Fibroblast of skin of left quadriceps (primary cell): ENCODE data around the gene ORMDL3.
A peak's percentile ranks its signal among the peaks of the same experiment; 100 is the strongest.
"Not testable (repeated sequence)": the region's sequence is repeated elsewhere in the genome, so short reads cannot be mapped to it uniquely, and the experiment has no call there.

Source experiments
- DNase-seq, 2 experiments: peaks; one replicate each; pipeline ENCODE4 v3.0.0-alpha.2; 2013; ENCODE audit warnings: low read depth in 2 of 2

The ORMDL3 gene

DNA sequence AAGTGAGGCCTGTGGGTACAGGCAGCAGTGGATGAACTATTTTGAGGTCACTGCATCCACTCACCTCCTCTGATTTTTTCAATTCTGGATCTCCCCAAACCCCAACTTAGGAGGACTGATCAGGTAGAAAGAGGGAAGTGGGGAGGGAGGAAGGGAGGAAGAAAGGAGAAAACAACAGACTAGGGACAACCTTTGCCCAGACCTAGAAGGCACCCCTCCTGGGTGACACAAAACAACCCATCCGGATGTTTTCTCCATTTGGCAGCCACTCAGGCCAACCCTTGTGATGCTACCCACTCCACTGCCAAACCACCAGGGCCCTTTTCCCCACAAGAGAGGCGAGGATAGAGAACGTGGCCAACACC, 2.7 kb downstream of the ORMDL3 start:
- no peak for DNase-seq

DNA sequence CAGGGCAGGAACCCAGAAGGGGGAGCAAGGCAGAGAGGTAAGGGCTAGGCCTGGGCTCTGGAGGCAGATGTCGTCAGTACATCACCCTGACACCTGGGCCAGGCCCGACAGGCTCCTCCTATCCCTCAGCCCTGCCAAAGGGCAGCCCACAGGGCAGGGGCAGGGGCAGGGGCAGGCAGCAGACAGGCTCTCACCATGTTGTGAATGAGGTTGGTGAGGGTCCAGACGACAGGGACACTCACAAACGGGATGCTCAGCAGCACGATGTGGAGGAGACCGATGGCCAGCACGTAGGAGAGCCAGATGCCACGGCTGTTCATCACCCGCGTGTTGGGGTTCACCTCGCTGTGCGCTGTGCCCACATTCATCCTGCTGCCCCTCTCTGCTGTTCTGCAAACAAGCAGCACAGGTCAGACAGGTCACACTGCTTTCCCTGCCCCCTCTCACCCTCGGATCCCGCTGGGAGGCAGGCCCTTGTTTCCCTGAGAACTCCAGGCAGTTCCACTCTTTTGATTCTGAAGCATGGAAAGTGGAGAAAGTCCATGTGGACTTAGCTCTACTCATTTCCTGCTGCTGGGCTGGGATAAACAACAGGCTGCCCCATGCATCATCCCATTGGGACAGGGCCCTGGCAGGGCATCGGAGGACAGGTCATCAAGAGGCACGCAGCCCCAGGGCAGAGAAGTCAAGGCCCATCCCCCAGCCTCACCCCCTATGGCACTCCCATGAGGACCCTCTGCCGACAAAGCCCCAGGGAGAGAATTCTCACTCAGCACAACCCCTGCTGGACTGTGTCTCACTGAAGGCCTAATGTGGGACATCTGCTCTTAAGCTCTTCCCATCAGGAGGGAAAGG, 3.3 kb downstream of the ORMDL3 start:
- no peak for DNase-seq

DNA sequence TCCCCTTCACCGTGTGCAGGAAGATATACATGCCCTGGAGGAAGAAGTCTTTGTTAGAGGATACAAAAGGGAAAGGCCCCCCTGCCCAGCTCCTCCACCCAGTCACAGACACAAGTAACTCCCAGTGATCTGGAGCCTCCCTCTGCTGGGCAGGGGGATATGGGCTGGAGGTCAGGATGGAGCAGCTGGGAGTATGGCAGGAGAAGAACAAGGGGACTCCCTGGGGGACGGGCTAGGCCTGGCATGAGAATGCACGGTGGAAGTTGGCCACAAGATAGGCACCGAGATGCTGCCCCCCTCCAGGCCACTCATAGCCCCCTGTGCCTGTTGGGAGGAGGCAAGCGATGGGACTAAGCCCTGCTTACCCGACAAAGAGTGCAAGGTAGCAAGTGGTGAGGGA, 4.2 kb downstream of the ORMDL3 start:
- DNase-seq = no peak

DNA sequence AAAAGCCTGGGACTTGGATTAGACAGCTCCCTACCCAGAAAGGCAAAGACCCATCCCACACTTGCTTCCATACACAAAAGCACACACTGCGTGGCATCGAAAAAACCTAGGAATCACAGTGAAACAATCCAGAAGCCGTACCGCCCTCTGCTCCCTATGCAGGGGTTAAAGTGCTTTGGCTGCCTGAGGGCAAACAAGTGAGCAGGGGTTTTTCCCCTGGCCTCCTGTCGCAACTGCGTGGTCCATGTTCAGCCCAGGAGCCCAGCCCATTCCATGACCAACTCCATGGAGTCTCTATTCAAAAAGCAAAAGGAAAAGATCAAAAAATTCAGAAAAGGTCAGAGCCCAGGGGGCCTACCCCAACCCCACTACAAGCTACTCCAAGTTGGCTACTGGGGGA, 5.4 kb downstream of the ORMDL3 start:
- no peak for DNase-seq

DNA sequence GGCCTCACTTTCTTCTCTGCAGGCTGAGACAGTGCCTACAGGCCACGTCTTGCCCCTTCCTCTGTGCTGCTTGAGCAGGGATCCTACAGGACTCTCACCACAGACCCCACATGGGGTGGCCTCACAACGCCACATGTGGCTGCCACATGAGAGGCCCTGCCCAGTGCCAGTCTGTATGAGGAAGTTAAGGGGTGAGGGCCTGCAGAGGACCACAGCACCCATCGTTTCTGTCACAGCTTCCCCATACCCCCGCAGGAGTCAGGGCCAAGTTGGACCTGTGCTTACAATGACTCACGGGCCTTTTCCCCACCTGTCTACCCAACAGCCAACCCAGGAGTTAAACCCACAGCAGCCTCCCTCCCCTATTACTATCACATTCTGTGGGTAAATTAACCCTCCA, 6.1 kb downstream of the ORMDL3 start:
- no peak for DNase-seq

DNA sequence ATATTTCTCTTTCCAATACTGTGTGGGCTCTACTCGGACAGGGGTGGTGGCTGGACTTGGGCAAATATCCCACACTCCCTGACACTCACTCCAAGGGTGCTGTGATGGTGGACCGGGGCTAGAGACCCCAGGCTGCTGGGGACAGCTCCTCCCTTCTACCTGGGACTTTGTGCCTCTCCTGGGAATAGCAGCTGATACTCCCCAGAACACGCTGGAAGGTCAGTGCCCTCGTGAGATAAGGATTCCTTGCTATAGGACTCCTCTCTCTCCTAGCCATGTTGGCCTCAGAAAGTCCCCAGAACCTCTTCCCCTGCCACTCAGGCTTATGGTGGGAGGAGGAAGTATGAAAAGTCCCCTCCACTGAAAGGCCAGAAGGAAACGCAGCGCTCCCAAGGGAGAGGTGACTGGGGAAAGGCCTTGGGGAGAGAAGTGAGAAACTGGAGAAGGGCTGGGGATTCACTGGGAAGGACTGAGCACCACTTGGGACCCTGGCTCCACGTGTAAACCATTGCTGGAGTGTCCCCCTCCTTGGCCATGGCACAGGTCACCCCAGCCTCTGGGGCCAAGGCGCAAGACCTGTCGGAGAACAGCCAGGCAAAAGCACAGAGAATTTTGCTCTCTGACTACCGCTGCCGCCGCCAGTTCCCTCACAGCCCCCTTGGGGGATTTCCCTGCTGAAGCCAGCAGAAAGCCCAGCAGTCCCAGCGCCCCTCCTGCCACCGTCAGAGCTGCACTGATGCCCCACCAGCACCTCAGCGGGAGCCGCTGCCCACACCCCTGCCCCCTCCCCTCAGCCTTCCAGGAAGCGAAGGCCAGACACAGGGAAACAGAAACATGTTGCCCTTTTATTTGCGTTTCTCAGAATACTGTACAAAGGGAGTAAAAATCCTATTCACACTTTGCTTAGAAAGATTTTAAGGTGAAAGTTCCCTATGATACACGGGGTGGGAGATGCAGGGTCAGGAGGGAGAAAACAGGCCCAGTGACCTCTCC, 6.9 kb downstream of the ORMDL3 start:
- no peak for DNase-seq

DNA sequence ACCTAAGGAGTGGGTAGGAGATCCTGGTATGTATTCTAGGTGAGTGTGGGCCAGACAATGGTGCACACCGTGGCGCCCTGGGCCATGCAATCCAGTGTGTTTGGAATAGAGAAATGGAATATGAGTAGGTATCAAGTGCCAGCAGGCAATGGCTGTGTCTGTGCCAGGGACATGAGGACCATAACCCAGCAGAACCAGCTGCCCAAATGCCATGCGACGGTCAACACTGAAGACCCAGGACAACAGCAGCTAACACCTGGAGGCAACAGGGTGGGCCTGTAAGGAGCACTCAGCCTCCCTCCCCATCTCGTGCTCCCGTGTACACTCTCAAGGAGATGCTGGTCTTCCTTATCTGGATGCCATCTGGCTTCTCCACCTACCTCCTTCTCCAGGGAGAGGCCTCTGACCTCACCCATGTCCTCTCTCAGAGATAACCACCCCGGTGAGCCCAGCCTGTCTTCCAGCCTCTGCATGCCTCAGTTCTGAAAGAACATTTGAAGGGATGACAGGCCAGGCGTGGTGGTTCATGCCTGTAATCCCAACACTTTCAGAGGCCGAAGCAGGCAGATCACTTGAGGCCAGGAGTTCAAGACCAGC, 8.2 kb downstream of the ORMDL3 start:
- DNase-seq = no peak

DNA sequence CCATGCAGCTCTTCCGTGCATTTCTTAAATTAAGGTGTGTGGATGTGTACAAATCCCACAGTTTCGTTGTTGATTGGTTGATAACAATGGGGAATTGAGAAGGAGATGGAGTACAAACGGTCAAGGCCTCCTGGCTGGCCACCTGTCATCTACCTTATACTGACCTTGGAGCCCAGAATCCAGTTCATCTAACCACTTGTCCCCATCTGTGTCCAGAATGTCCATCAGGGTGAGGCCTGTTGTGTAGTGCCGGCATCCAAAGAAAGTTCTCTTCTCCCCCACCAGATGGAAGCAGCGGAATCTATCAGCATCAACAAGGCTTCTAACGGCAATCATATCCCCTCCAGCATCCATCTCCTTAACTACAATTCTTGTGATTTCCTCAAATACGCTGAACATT, 10.5 kb downstream of the ORMDL3 start:
- no peak for DNase-seq

DNA sequence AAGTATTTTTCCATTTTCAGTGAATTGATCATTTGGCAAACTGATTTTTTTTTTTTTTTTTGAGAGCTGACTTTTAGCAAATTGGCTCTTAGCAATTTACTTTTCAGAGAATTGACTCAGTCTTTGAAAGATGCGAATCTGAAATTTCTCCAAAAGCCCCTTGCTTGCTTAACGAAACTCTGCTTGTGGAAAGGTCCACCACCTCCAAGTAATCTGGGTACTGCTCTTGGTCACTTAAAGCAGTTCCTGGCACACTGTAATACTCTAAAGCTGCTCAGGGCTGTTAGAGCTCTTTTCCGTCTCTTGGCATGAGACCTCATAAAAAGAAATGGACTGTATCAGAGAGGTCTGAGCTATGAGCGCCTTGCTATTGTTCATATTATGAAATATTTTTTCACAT, 11.8 kb downstream of the ORMDL3 start:
- DNase-seq = no peak

DNA sequence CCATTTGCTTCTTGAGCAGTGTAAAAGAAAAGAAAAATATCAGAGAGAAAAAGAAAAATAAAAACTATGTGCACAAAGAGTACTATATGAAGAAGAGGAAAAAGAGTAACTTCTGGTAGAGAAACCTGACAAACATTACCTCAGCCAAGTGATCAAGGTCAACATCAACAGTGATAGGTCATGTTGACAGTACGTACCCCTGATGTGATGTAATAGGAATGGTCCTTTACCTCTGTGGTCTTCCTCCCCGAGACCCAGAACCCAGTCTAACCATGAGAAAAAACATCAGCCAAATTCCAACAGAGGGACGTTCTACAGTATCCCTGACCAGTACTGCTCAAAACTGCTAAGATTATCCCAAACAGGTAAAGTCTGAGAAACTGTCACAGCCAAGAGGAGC, 13.4 kb downstream of the ORMDL3 start:
- DNase-seq = no peak

DNA sequence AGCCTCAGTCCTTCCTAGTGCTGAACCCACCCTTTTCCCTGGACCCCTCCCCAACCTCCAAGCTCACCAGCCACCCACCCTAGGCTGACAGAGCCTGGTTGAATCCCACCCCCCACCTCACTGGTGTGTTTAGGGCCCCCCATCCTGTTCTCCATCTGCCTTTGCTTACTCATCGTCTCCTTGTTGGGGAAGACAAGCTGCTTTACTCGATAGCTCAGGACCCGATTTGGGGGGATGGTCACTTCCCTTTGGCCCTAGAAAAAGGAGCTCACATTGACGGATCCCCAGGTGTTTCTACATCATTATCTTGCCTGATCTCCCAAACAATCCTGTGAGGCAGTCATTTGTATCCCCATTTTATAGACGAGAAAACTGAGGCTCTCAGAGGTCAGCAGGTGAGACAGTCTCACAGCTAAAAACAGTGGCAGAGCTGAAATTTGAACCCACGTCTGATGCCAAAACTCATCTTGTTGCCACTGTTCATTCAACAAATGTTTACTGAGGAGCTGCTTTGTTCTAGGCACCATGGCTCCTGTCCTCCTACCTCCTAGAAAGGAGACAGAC, 18.5 kb downstream of the ORMDL3 start:
- no peak for DNase-seq

DNA sequence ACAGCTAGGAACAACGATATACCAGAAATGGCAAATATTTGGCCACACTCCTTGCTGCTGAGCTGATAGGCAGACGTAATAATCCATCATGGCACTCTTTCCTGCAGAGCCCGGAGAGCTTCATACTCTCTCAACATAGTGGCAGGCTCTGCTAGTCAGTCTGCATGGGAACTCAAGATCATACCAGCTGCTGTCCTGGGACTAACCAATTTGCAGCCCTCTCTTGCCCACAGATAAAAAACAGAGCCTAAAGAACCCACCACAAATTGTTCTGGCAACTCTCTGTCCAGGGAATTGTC, 22.5 kb downstream of the ORMDL3 start:
- DNase-seq = no peak

DNA sequence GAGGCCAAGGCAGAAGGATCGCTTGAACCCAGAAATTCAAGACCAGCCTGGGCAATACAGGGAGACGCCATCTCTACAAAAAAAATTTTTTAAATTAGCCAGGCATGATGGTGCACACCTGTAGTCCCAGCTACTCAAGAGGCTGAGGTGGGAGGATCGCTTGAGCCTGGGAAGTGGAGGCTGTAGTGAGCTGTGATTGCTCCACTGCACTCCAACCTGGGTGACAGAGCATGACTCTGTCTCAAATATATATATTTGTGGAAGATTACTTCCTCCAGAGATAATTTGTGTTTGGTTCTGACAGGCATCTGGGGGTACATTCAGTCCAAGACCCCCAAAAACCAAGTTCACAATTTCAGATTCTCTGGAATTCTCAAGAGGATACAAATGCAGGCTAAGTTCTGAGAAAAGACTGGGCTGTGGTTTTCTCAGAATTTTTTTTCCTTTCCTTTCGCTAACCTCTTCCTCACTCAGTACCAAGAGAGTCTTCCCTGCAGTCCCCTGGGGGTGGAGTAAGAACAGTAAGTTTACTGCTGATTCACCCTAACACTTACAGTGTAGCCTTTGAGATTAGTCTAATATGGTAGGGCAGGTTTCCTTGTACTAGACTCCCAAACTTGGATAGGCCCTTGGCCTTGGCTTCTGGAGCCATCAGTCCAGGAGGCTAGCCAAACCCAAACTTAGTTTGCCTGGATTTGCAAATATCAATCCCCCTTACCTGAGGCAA, 24.1 kb downstream of the ORMDL3 start:
- DNase-seq = peak; percentile 4 to 16

DNA sequence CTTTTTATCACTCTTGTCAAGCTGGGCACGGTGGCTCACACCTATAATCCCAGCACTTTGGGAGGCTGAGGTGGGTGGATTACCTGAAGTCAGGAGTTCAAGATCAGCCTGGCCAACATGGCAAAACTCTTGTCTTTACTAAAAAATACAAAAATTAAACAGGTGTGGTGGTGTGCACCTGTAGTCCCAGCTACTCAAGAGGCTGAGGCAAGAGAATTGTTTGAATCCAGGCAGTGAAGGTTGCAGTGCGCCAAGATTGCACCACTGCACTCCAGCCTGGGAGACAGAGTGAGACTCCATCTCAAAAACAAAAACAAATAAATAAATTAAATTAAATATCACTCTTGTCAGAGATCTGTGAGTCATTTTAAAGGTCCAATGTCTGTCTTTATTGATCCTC, 25.4 kb downstream of the ORMDL3 start:
- not testable (repeated sequence) for DNase-seq

DNA sequence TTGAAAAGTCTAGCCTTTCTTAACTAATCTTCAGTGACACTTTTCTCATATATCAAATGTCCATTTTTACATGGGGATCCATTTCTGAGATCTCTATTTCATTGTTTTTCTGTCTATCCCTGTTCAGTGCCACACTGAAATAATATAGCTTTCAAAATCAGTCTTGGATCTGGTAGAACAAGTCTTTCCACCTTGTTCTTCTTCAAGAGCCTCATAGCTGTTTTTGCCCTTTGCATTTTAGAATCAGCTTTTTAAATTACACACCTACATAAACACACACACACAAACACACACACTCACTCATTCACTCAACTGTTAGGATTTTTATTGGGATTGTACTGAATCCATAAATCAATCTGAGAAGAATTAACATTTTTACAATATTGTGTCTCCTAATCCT, 28.2 kb downstream of the ORMDL3 start:
- DNase-seq = no peak

DNA sequence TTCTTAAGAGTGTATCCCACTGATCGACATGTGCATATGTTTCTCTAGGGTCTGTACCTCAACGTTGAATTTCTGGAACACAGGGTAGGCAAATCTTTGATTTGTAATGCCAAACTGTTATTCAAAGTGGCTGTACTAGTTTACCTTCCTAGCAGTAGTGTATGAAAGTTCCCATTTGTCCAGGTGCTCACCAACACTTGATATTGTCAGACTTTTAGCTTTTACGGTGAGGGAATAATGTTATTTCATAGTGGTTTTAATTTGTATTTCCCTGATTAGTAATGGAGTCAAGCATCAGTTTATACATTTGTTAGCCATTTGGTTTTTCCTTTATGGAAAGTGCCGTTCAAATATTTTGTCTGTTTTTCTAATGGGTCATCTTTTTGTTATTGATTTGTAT, 29.3 kb downstream of the ORMDL3 start:
- DNase-seq = no peak

DNA sequence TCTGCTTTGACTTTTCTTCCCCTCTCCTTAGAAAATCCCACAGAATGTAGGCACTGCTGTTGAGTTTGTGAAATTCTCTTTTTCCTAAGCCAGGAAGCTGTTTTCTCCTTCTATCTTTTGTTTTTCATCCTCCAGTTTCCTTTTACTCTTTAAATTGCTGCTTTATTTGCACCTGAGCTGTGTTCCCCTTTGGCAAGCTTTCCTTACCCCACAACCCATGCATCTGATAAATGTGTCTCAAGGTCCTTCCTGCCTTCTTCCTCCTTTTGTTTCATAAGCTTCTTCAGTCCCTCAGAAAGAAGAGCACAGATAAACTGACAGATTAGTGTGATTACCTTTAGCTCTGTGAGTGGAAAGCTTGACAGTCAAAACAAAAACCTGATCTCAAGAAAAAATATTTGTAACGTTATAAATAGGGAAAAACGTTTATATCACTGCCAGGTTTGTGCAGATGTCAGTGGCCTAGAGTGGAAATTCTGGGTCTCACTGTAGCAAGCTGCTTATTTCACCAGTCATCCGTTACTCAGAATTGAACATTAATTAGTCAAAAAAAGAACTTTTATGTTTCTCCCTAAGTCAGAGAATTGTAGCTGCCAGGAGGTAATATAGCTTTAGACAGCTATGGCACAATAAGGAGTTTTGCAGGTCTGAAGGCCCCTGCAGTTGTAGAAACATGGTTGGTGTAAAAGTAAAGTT, 32.6 kb downstream of the ORMDL3 start:
- no peak for DNase-seq

DNA sequence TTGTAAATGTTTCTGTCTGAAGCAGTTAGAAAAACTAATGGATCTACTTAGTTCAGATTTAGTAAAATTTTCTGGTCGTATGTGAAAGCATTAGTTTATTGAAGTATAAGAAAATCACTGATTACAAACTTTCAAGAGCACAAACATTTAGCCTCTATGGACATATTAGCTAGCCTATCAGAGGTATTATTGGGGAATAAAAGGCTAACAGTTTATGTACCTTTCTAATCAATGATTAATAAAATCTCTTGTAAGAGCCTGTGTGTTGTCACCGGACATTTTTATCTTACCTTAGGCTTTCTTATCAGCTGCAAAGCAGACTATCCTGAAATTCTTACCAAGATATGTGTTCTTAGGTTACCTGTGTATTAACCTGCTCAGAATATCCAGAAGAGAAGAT, 38.2 kb downstream of the ORMDL3 start:
- DNase-seq = no peak

DNA sequence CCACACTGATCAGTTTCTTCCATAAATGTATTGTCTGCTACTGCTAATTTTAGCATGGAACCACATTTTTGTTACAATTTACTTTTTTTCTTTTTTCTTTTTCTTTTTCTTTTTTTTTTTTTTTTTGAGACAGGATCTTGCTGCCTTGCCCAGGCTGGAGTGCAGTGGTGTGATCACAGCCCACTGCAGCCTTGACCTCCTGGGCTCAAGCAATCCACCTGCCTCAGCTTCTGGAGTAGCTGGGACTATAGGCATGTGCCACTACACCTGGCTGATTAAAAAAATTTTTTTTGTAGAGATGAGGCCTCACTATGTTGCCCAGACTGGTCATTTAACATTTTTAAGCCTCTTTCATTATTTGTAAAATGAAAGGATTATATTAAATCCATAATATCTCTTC, 40.3 kb downstream of the ORMDL3 start:
- no peak for DNase-seq

DNA sequence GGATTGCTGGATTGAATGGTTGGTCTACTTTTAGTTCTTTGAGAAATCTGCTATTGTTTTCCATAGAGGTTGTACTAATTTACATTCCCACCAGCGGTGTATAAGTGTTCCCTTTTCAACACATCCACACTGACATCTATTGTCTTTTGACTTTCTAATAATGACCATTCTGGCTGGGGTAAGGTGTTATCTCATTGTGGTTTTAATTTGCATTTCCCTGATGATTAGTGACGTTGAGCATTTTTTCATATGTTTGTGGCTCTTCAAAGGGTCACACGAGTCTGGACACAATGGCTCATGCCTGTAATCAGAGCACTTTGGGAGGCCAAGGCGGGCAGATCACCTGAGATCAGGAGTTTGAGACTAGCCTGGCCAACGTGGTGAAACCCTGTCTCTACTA, 41.3 kb downstream of the ORMDL3 start:
- not testable (repeated sequence) for DNase-seq

DNA sequence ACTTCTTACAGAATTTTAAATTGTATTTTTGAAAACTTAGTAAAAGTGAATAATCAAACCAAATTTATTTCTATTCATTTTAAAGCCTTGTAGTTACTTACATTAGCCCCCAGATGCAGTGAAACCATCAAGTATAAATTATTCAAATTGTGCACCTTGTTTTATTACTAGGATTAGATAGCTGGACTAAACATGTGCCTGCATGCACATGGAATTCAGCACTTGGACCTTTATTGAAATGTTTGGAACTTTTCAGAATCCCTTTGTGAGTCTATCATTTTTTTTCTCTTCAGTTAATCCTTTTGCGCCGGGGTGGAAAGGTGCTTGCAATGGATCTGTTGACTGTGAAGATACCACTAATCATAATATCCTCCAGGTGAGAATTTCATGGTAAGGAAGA, 54.6 kb downstream of the ORMDL3 start:
- peak in 1 of 2 experiments; percentile 4 for DNase-seq
